HepG2 (cell line): ENCODE data around the gene TYMS. TPM values are rescaled to one million over a fixed set of nuclear protein-coding genes. Genes with fewer than 3 reads are reported as not detected.

ENCODE experiments used
- ATAC-seq: fragments of 200-7000 bp; cut with Tn5 transposase; 3 replicates; pipeline ENCODE4 v1.9.1; 2020; ENCODE audit warnings: mild to moderate bottlenecking, moderate library complexity
- BruUV-seq: library from RNA; stranded (reverse); fragments of 400-500 nt; replicated peaks from 2 replicates; lab custom pipeline; 2021; lab: Mats Ljungman, UMichigan
- CTCF ChIA-PET: fragments of 300-600 bp; formaldehyde crosslinking; extraction: SDS; loops from one replicate; lab custom pipeline; 2021; ENCODE audit warnings: low total read pairs, inconsistent platforms, low intra/inter-chr PET ratio; lab: Yijun Ruan, JAX
- POLR2A ChIA-PET: fragments of 350-600 bp; sonication (Branson Sonifier 250); formaldehyde crosslinking; loops from one replicate; lab custom pipeline; 2020; ENCODE audit warnings: antibody characterized with exemption, inconsistent platforms; lab: Yijun Ruan, JAX
- DNase-seq: peaks from one replicate; pipeline ENCODE4 v3.0.0-alpha.2; 2015; ENCODE audit warnings: low spot score
- FAIRE-seq: peaks from 3 replicates; lab custom pipeline; 2011; peaks lifted over from hg19 to GRCh38; lab: Jason Lieb, UNC
- H2AFZ ChIP-seq: one replicate; pipeline ENCODE4 v1.6.1; 2011; ENCODE audit warnings: low read length, inconsistent platforms
- H3K27ac ChIP-seq: fragments of 300-600 bp; 3 replicates; pipeline ENCODE4 v1.8.0; 2011; ENCODE audit warnings: mixed run types, mild to moderate bottlenecking, mixed read lengths, low read length, inconsistent platforms; ENCODE audit not compliant: insufficient read depth; ENCODE audit errors: extremely low read length
- H3K27me3 ChIP-seq, 2 experiments: fragments of 200-600 bp in 1 of 2; 2 replicates in 1 of 2; 3 replicates in 1 of 2; pipeline versions ENCODE4 v1.6.0 to v1.8.0; 2011; ENCODE audit warnings: low read length in 2 of 2, mild to moderate bottlenecking in 2 of 2, moderate library complexity in 2 of 2, inconsistent platforms in 1 of 2; ENCODE audit not compliant: insufficient read depth in 2 of 2, control insufficient read depth in 1 of 2
- H3K36me3 ChIP-seq, 2 experiments: fragments of 200-600 bp in 1 of 2; replicated peaks in 1 of 2; 2 replicates in 1 of 2; 3 replicates in 1 of 2; pipeline versions ENCODE4 v1.5.1 to v1.8.0; 2011; ENCODE audit warnings: low read length in 2 of 2, inconsistent platforms in 1 of 2; ENCODE audit not compliant: insufficient read depth in 2 of 2, control insufficient read depth in 1 of 2
- H3K4me1 ChIP-seq: 2 replicates; pipeline ENCODE4 v1.5.1; 2012; ENCODE audit warnings: low read length, inconsistent platforms; ENCODE audit not compliant: insufficient read depth
- H3K4me2 ChIP-seq: 2 replicates; pipeline ENCODE4 v1.6.0; 2011; ENCODE audit warnings: low read depth, low read length, inconsistent platforms
- H3K4me3 ChIP-seq, 3 experiments: fragments of 200-600 bp in 1 of 3; sonication (generic), shearing (Covaris generic) in 1 of 3; replicated peaks in 1 of 3; 2 replicates each; pipeline ENCODE4 v1.5.1; 2011 to 2016; ENCODE audit warnings: low read length in 3 of 3, inconsistent platforms in 2 of 3, low read depth in 2 of 3, mild to moderate bottlenecking in 2 of 3, control low read depth in 1 of 3, mixed read lengths in 1 of 3; ENCODE audit not compliant: insufficient read depth in 1 of 3
- H3K79me2 ChIP-seq: one replicate; pipeline ENCODE4 v1.6.1; 2011; ENCODE audit warnings: low read length, inconsistent platforms; ENCODE audit not compliant: insufficient read depth
- H3K9ac ChIP-seq: 2 replicates; pipeline ENCODE4 v1.6.0; 2011; ENCODE audit warnings: mild to moderate bottlenecking, low read depth, low read length, inconsistent platforms; ENCODE audit not compliant: insufficient read depth
- H3K9me3 ChIP-seq: 2 replicates; pipeline ENCODE4 v1.5.1; 2012; ENCODE audit warnings: mild to moderate bottlenecking, low read length
- H4K20me1 ChIP-seq: 2 replicates; pipeline ENCODE4 v1.6.0; 2011; ENCODE audit warnings: inconsistent platforms, mild to moderate bottlenecking, low read length, moderate library complexity; ENCODE audit not compliant: insufficient read depth
- ATF6 ChIP-seq: sonication (generic); formaldehyde crosslinking; conservative IDR thresholded peaks from 2 replicates; pipeline ENCODE4 v1.4.0; 2020; ENCODE audit warnings: missing genetic modification reagents
- GTF3A ChIP-seq: sonication (generic); formaldehyde crosslinking; conservative IDR thresholded peaks from 2 replicates; pipeline ENCODE4 v1.4.0; 2020; ENCODE audit warnings: mild to moderate bottlenecking, missing genetic modification reagents
- KIAA2018 ChIP-seq: sonication (generic); formaldehyde crosslinking; IDR thresholded peaks from 2 replicates; pipeline ENCODE4 v1.5.0; 2020; ENCODE audit warnings: mild to moderate bottlenecking, missing genetic modification reagents, borderline replicate concordance
- MXD4 ChIP-seq: IDR thresholded peaks from 2 replicates; pipeline ENCODE4 v1.6.1; 2016; ENCODE audit warnings: mild to moderate bottlenecking, missing biosample characterization, missing genetic modification reagents
- SOX5 ChIP-seq: IDR thresholded peaks from 2 replicates; pipeline ENCODE4 v1.6.1; 2016; ENCODE audit warnings: borderline replicate concordance
- SP2 ChIP-seq: sonication (generic); formaldehyde crosslinking; IDR thresholded peaks from 2 replicates; pipeline ENCODE4 v1.5.1; 2020; ENCODE audit warnings: mild to moderate bottlenecking, missing genetic modification reagents
- TOE1 ChIP-seq: sonication (generic); formaldehyde crosslinking; IDR thresholded peaks from 2 replicates; pipeline ENCODE4 v1.4.0; 2020; ENCODE audit warnings: mild to moderate bottlenecking, missing genetic modification reagents
- TSC22D2 ChIP-seq: sonication (generic); formaldehyde crosslinking; IDR thresholded peaks from 2 replicates; pipeline ENCODE4 v1.5.1; 2020; ENCODE audit warnings: missing genetic modification reagents, mild to moderate bottlenecking, borderline replicate concordance
- ZFP36 ChIP-seq: fragments of 150-350 bp; IDR thresholded peaks from 2 replicates; pipeline ENCODE4 v1.6.1; 2018; ENCODE audit warnings: borderline replicate concordance, low read length, low read depth; ENCODE audit not compliant: partially characterized antibody
- ZNF329 ChIP-seq: sonication (generic); formaldehyde crosslinking; IDR thresholded peaks from 2 replicates; pipeline ENCODE4 v1.9.0; 2021; ENCODE audit warnings: low read depth, mild to moderate bottlenecking, missing genetic modification reagents
- ZNF790 ChIP-seq: sonication (generic); formaldehyde crosslinking; IDR thresholded peaks from 2 replicates; pipeline ENCODE4 v1.8.0; 2022; ENCODE audit warnings: missing genetic modification reagents, mild to moderate bottlenecking, borderline replicate concordance
- WGBS: methylation state at CpG from one replicate; pipeline ENCODE4 v1.1.6; 2017; ENCODE audit warnings: low lambda C conversion rate; 5-methylcytosine and 5-hydroxymethylcytosine counted together
- in situ Hi-C: cut with HindIII; loops from 2 replicates; pipeline ENCODE4 v1.10.0; 2017; ENCODE audit warnings: low pct_unique_long_range_greater_than_20kb; ENCODE audit not compliant: extremely low pct_ligation_motif_present
- intact Hi-C: fragments of 100-400 bp; cut with micrococcal nuclease; formaldehyde crosslinking; loops from one replicate; pipeline ENCODE4 v1.10.0; 2022; ENCODE audit not compliant: unreplicated experiment
- polyA plus RNA-seq, 8 experiments: library from polyadenylated mRNA; depleted of rRNA in 3 of 8; stranded (reverse) in 7 of 8; unstranded in 1 of 8; fragments of >200 nt; fragmentation: Illumina TruSeq in 4 of 8; extraction: Trizol in 4 of 8; gene quantifications; 2 replicates each; pipeline versions ENCODE4 v1.2.1 to v1.2.3, GENCODE V29; 2011 to 2016; ENCODE audit warnings: low read depth in 4 of 8, missing spikeins in 1 of 8, mixed read lengths in 1 of 8; ENCODE audit not compliant: insufficient read depth in 1 of 8
- total RNA-seq, 5 experiments: library from RNA; depleted of rRNA; stranded (reverse); fragments of >200 nt; fragmentation: Illumina TruSeq; extraction: Trizol; gene quantifications; 2 replicates each; pipeline ENCODE4 v1.2.3, GENCODE V29; 2016; ENCODE audit warnings: low read depth in 1 of 5

The TYMS gene
- total and polyA plus RNA-seq, 2 of the 13 experiments (the other 11 are each of a cell fraction or from before 2014, with no cell fraction given), result 80.1 to 106 TPM

GRCh38 chr18:697800-698199, 40.3 kb downstream of the TYMS start (continued):
- TF ChIP-seq ZFP36 (no peak), ATF6 (CRISPR knock-in tag) (no peak), SP2 (CRISPR knock-in tag) (no peak)

GRCh38 chr18:703213-703967, 45.9 kb downstream of the TYMS start:
- peak; percentile 52 for FAIRE-seq
- ChIA-PET CTCF (no interaction called here), POLR2A (interaction anchor here (0.5 to 2.9 kb wide), 6 partner anchors 7 to 545 kb away, joined by 4 to 33 read pairs (median 7); partner anchors contain the start of genes ENOSF1, TYMS and USP14)
- ATAC-seq, result peak; percentile 87
- no peak overlapping the region for H2AFZ ChIP-seq
- no peaks in the 10 kb centered on the region for H3K9me3 ChIP-seq
- peaks cover 1 to 21% of the 10 kb centered on the region in 2 experiments; a peak in 4 of 5 replicates for H3K36me3 ChIP-seq
- H3K4me1 ChIP-seq, result peaks cover 33% of the 10 kb centered on the region
- peaks cover 9% of the 10 kb centered on the region for H3K79me2 ChIP-seq
- peak overlapping the region in 2 of 3 experiments; percentile 9 to 26; a peak in 2 of 6 replicates for H3K4me3 ChIP-seq
- in situ Hi-C loops, result no loop called here
- intact Hi-C loops, result loop anchor here (10.0 kb wide), 1 partner anchor 79 kb away; no protein-coding TSS in a partner anchor
- peak overlapping the region; percentile 84 for H3K4me2 ChIP-seq
- WGBS, result 14% methylated on average over 8 of the region's 8 CpGs
- H3K27me3 ChIP-seq, result no peaks in the 10 kb centered on the region
- DNase-seq, result peak; percentile 73
- BruUV-seq, result TSS peak; percentile 67
- H4K20me1 ChIP-seq, result no peaks in the 10 kb centered on the region
- peak overlapping the region; percentile 47; the same call in 1 of the 2 replicates for H3K9ac ChIP-seq
- peak overlapping the region; percentile 82 for H3K27ac ChIP-seq
- TF ChIP-seq SOX5 (CRISPR knock-in tag) (no peak), ZNF790 (CRISPR knock-in tag) (no peak), GTF3A (CRISPR knock-in tag) (no peak), MXD4 (CRISPR knock-in tag) (no peak), ZNF329 (CRISPR knock-in tag) (no peak), KIAA2018 (no peak), TOE1 (no peak), TSC22D2 (CRISPR knock-in tag) (0 out of 2 replicates have a peak, but pooled peaks have one; percentile 36)
